Endothelial cell of umbilical vein (primary cell): Measurements from ENCODE around the gene CHRNA9. TPM values are rescaled to one million over a fixed set of nuclear protein-coding genes. Genes with fewer than 3 reads are reported as not detected.

Source experiments
- BruUV-seq: library from RNA; stranded (reverse); fragments of 400-500 nt; replicated peaks from 2 replicates; lab custom pipeline; 2021; lab: Mats Ljungman, UMichigan
- CTCF ChIA-PET: fragments of 300-600, 350-600 bp; sonication (Branson Sonifier 250); formaldehyde crosslinking; loops from one replicate; lab custom pipeline; 2021; ENCODE audit warnings: antibody characterized with exemption, inconsistent platforms; lab: Charles Lee
- POLR2A ChIA-PET: fragments of 300-600, 350-600 bp; sonication (Branson Sonifier 250); formaldehyde crosslinking; loops from one replicate; lab custom pipeline; 2021; ENCODE audit warnings: antibody characterized with exemption, inconsistent platforms; lab: Charles Lee
- DNase-seq: peaks from one replicate; pipeline ENCODE4 v3.0.0-alpha.2; 2011; ENCODE audit warnings: low read depth, low spot score
- FAIRE-seq: peaks from 2 replicates; lab custom pipeline; 2011; peaks lifted over from hg19 to GRCh38; lab: Jason Lieb, UNC
- H2AFZ ChIP-seq: 2 replicates; pipeline ENCODE4 v1.6.0; 2012; ENCODE audit warnings: low read depth, low read length, control low read depth, inconsistent platforms
- H3K27ac ChIP-seq: 2 replicates; pipeline ENCODE4 v1.5.1; 2011; ENCODE audit warnings: low read depth, mild to moderate bottlenecking, control low read depth, low read length, moderate library complexity; ENCODE audit not compliant: insufficient read depth
- H3K27me3 ChIP-seq, 2 experiments: 2 replicates each; pipeline versions ENCODE4 v1.6.0 to v1.6.1; 2011; ENCODE audit warnings: low read length in 2 of 2, mixed read lengths in 1 of 2; ENCODE audit not compliant: control insufficient read depth in 2 of 2, insufficient read depth in 2 of 2
- H3K36me3 ChIP-seq, 2 experiments: 2 replicates in 1 of 2; 3 replicates in 1 of 2; pipeline ENCODE4 v1.5.1; 2011; ENCODE audit warnings: low read length in 2 of 2, mild to moderate bottlenecking in 1 of 2, moderate library complexity in 1 of 2; ENCODE audit not compliant: control insufficient read depth in 2 of 2, insufficient read depth in 2 of 2; ENCODE audit errors: extremely low read depth in 1 of 2
- H3K4me1 ChIP-seq: 3 replicates; pipeline ENCODE4 v1.5.1; 2011; ENCODE audit warnings: mild to moderate bottlenecking, low read length; ENCODE audit not compliant: control insufficient read depth, insufficient read depth; ENCODE audit errors: extremely low read depth
- H3K4me2 ChIP-seq: 2 replicates; pipeline ENCODE4 v1.6.1; 2011; ENCODE audit warnings: low read length, control low read depth, mixed read lengths; ENCODE audit not compliant: insufficient read depth
- H3K4me3 ChIP-seq, 3 experiments: fragments of 200-600 bp in 1 of 3; sonication (generic), shearing (Covaris generic) in 1 of 3; replicated peaks in 1 of 3; 2 replicates each; pipeline ENCODE4 v1.5.1; 2011 to 2016; ENCODE audit warnings: control low read depth in 3 of 3, low read length in 3 of 3, mild to moderate bottlenecking in 2 of 3, inconsistent platforms in 1 of 3, low read depth in 1 of 3, moderate library complexity in 1 of 3; ENCODE audit not compliant: insufficient read depth in 1 of 3
- H3K79me2 ChIP-seq: 2 replicates; pipeline ENCODE4 v1.6.0; 2012; ENCODE audit warnings: low read length, inconsistent platforms; ENCODE audit not compliant: control insufficient read depth, insufficient read depth
- H3K9ac ChIP-seq: replicated peaks from 2 replicates; pipeline ENCODE3; 2011; ENCODE audit warnings: low read length, control low read depth; ENCODE audit not compliant: insufficient read depth; ENCODE audit errors: extremely low read depth
- H3K9me1 ChIP-seq: replicated peaks from 3 replicates; pipeline ENCODE4 v1.6.0; 2011; ENCODE audit warnings: mild to moderate bottlenecking, low read length; ENCODE audit not compliant: control insufficient read depth, insufficient read depth; ENCODE audit errors: extremely low read depth
- H3K9me3 ChIP-seq: replicated peaks from 2 replicates; pipeline ENCODE4 v1.5.1; 2012; ENCODE audit warnings: low read length, inconsistent platforms; ENCODE audit not compliant: control insufficient read depth, insufficient read depth
- H4K20me1 ChIP-seq: replicated peaks from 2 replicates; pipeline ENCODE3; 2011; ENCODE audit warnings: mild to moderate bottlenecking, low read length; ENCODE audit not compliant: control insufficient read depth, insufficient read depth; ENCODE audit errors: extremely low read depth
- EZH2 ChIP-seq: IDR thresholded peaks from 2 replicates; pipeline ENCODE4 v1.6.1; 2012; ENCODE audit warnings: borderline replicate concordance, low read depth, mild to moderate bottlenecking, moderate library complexity, low read length, inconsistent platforms; ENCODE audit not compliant: severe bottlenecking
- FOS ChIP-seq: IDR thresholded peaks from 2 replicates; pipeline ENCODE4 v1.6.1; 2011; ENCODE audit warnings: mild to moderate bottlenecking, low read length, moderate library complexity, borderline replicate concordance; ENCODE audit not compliant: insufficient read depth
- GATA2 ChIP-seq: IDR thresholded peaks from 2 replicates; pipeline ENCODE4 v1.7.0; 2011; ENCODE audit warnings: low read depth, mild to moderate bottlenecking, moderate library complexity, mixed read lengths, low read length; ENCODE audit not compliant: insufficient read length, insufficient read depth
- JUN ChIP-seq: IDR thresholded peaks from 2 replicates; pipeline ENCODE4 v1.6.1; 2011; ENCODE audit warnings: borderline replicate concordance, low read depth; ENCODE audit not compliant: insufficient read length, insufficient read depth
- MYC ChIP-seq: IDR thresholded peaks from one replicate; pipeline ENCODE4 v1.6.1; 2011; ENCODE audit warnings: mild to moderate bottlenecking, low read depth, low read length
- POLR2A ChIP-seq: IDR thresholded peaks from 2 replicates; pipeline ENCODE4 v1.6.1; 2012; ENCODE audit warnings: low read depth, mild to moderate bottlenecking, control low read depth, low read length
- POLR2AphosphoS5 ChIP-seq: IDR thresholded peaks from 2 replicates; pipeline ENCODE4 v1.6.1; 2012; ENCODE audit warnings: low read depth, mild to moderate bottlenecking, control low read depth, low read length, moderate library complexity; ENCODE audit not compliant: insufficient read depth
- dilution Hi-C: fragments of 300-500 bp; cut with MboI; formaldehyde crosslinking; loops from one replicate; pipeline ENCODE4 v1.15.0; 2019; ENCODE audit warnings: low sequenced_read_pairs; ENCODE audit not compliant: extremely low pct_ligation_motif_present
- intact Hi-C: fragments of 100-400 bp; cut with micrococcal nuclease; formaldehyde crosslinking; loops from one replicate; pipeline ENCODE4 v1.10.0; 2022
- polyA plus RNA-seq, 4 experiments: library from polyadenylated mRNA; depleted of rRNA in 3 of 4; stranded (reverse) in 3 of 4; unstranded in 1 of 4; fragments of >200 nt; gene quantifications; 2 replicates each; pipeline versions ENCODE4 v1.2.1 to v1.2.3, GENCODE V29; 2011 to 2012; ENCODE audit warnings: missing spikeins in 1 of 4
- total RNA-seq: library from RNA; stranded (reverse); gene quantifications from 2 replicates; pipeline ENCODE4 v1.2.3, GENCODE V29; 2021
- TF ChIP-seq, protein P1 (sequence below), 2 donors: IDR thresholded peaks; 1 replicate in 1 of 2; 2 replicates in 1 of 2; pipeline ENCODE4 v1.5.1; 2011; ENCODE audit warnings: low read length in 2 of 2, mild to moderate bottlenecking in 2 of 2, moderate library complexity in 2 of 2, control low read depth in 1 of 2, inconsistent platforms in 1 of 2, low read depth in 1 of 2; ENCODE audit not compliant: insufficient read depth in 1 of 2; ENCODE audit errors: extremely low read depth in 1 of 2
- TF ChIP-seq, protein P2 (sequence below): IDR thresholded peaks from 2 replicates; pipeline ENCODE4 v1.6.1; 2011; ENCODE audit not compliant: insufficient read depth, insufficient read length

The CHRNA9 gene
- total and polyA plus RNA-seq, 2 donors (not counting 3 experiments of a cell fraction or from before 2014, with no cell fraction given): not detected

DNA sequence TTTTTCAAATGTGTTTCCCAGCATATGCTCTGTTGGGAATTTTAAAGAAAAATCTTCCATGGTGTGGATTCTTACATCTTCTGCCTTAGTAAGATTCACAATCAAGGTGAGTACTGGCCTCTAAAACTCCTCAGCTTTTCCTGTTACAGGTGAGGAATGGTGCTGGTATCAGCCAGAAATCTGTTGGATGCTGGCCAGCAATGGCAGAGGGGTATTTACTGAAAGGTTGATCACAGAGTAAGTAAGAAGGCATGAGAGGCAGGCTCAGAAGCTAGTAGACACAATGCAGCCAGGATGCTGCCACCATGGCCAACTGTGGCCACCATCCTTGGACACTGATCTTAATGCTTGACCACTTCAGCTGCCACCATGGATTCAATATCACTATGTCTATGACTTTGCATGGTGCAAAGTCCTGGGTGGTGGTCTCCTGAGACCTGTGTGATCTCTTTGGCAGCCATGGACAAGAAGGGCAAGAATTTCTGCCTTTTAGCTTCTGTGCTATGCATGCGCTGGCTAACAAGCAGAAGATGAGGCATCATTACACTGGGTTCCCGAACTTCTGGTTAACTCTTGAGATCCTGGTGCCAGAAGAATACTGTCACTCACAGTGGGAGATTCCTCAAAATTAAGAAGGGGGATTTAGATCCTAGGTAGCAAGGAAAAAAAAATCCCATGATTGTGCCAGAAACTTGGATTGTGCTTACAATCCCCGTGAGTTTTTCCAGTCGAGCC lies 60.2 kb downstream of the CHRNA9 start:
- intact Hi-C loops (no loop called here), dilution Hi-C loops (no loop called here)
- ChIA-PET CTCF (no interaction called here), POLR2A (interaction anchor here (0.6 kb wide), 1 partner anchor 18 kb away, joined by 8 read pairs; no protein-coding TSS in a partner anchor)
- Histone ChIP-seq H2AFZ (no peak overlapping the region), H3K79me2 (no peaks in the 10 kb centered on the region), H3K9me1 (no peaks in the 10 kb centered on the region), H3K4me1 (no peaks in the 10 kb centered on the region), H3K27ac (no peak overlapping the region), H3K27me3 (peaks cover 0 to 2% of the 10 kb centered on the region in 2 experiments), H3K36me3 (no peaks in the 10 kb centered on the region), H4K20me1 (no peaks in the 10 kb centered on the region), H3K9ac (no peak overlapping the region), H3K4me2 (no peak overlapping the region), H3K9me3 (no peaks in the 10 kb centered on the region), H3K4me3 (no peak overlapping the region)
- BruUV-seq: no TSS peak
- FAIRE-seq (no peak), DNase-seq (no peak)
- TF ChIP-seq MYC (no peak), GATA2 (no peak), EZH2 (no peak), JUN (no peak), POLR2A (no peak), FOS (no peak), POLR2AphosphoS5 (no peak)
- TF ChIP-seq, protein P1, sequence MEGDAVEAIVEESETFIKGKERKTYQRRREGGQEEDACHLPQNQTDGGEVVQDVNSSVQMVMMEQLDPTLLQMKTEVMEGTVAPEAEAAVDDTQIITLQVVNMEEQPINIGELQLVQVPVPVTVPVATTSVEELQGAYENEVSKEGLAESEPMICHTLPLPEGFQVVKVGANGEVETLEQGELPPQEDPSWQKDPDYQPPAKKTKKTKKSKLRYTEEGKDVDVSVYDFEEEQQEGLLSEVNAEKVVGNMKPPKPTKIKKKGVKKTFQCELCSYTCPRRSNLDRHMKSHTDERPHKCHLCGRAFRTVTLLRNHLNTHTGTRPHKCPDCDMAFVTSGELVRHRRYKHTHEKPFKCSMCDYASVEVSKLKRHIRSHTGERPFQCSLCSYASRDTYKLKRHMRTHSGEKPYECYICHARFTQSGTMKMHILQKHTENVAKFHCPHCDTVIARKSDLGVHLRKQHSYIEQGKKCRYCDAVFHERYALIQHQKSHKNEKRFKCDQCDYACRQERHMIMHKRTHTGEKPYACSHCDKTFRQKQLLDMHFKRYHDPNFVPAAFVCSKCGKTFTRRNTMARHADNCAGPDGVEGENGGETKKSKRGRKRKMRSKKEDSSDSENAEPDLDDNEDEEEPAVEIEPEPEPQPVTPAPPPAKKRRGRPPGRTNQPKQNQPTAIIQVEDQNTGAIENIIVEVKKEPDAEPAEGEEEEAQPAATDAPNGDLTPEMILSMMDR (IDR thresholded peaks at IDR 0.05; ENCODE audit: extremely low read depth in 1 of 2, insufficient read depth in 1 of 2, low read depth in 1 of 2, low read length in 2 of 2): no peak
- TF ChIP-seq, protein P2, sequence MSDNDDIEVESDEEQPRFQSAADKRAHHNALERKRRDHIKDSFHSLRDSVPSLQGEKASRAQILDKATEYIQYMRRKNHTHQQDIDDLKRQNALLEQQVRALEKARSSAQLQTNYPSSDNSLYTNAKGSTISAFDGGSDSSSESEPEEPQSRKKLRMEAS: no peak
